Transverse colon (tissue), 4 donors: ENCODE measurements around the gene CFAP46. TPM values are rescaled to one million over a fixed set of nuclear protein-coding genes. Genes with fewer than 3 reads are reported as not detected.

Experiments
- DNase-seq: peaks from one replicate; pipeline ENCODE4 v3.0.0-alpha.2; 2019
- H3K27ac ChIP-seq, 4 donors: fragments of 200-600 bp; sonication (generic); 2 replicates each; pipeline ENCODE4 v1.5.1; 2016 to 2018; ENCODE audit warnings: inconsistent platforms in 4 of 4
- H3K27me3 ChIP-seq: fragments of 200-600 bp; sonication (generic); 2 replicates; pipeline ENCODE4 v1.5.1; 2017; ENCODE audit warnings: inconsistent platforms
- H3K36me3 ChIP-seq, 4 donors: fragments of 200-600 bp; sonication (generic); 2 replicates each; pipeline ENCODE4 v1.5.1; 2017 to 2019; ENCODE audit warnings: inconsistent platforms in 4 of 4
- H3K4me1 ChIP-seq, 4 donors: fragments of 200-600 bp; sonication (generic); 2 replicates each; pipeline ENCODE4 v1.5.1; 2017 to 2020; ENCODE audit warnings: inconsistent platforms in 4 of 4
- H3K4me3 ChIP-seq, 4 donors: fragments of 200-600 bp; sonication (generic); 1 replicate in 1 of 4; 2 replicates in 3 of 4; pipeline versions ENCODE4 v1.5.1 to v1.6.1; 2017 to 2019; ENCODE audit warnings: inconsistent platforms in 4 of 4
- H3K9me3 ChIP-seq, 2 donors: fragments of 200-600 bp; sonication (generic); 2 replicates each; pipeline ENCODE4 v1.5.1; 2017 to 2019; ENCODE audit warnings: inconsistent platforms in 2 of 2
- EP300 ChIP-seq: sonication (generic); formaldehyde crosslinking; IDR thresholded peaks from one replicate; pipeline ENCODE4 v1.6.1; 2017; ENCODE audit warnings: antibody characterized with exemption, low read depth
- POLR2A ChIP-seq: fragments of 450-650 bp; IDR thresholded peaks from one replicate; pipeline ENCODE4 v1.6.1; 2016; ENCODE audit warnings: antibody characterized with exemption, mild to moderate bottlenecking, moderate library complexity
- POLR2AphosphoS5 ChIP-seq, 3 donors: sonication (generic); formaldehyde crosslinking; IDR thresholded peaks; one replicate each; pipeline ENCODE4 v1.6.1; 2016; ENCODE audit warnings: antibody characterized with exemption in 3 of 3
- WGBS, 2 donors: methylation state at CpG; one replicate each; pipeline ENCODE4 v1.1.5; 2018; ENCODE audit warnings: low coverage in 1 of 2; 5-methylcytosine and 5-hydroxymethylcytosine counted together
- in situ Hi-C, 4 donors: fragments of 200-750 bp; cut with MboI; loops; one replicate each; pipeline versions ENCODE4 v1.15.0 to v1.15.1; 2017; ENCODE audit warnings: low sequenced_read_pairs in 3 of 4, low pct_ligation_motif_present in 1 of 4, low pct_unique_long_range_greater_than_20kb in 1 of 4
- intact Hi-C: fragments of 100-400 bp; cut with DNase I; formaldehyde crosslinking; loops from one replicate; pipeline ENCODE4 v1.15.1; 2023; ENCODE audit warnings: low total_unique reads
- total RNA-seq, 4 donors: library from RNA; depleted of rRNA; stranded (reverse); fragments of >200 nt; gene quantifications; one replicate each; pipeline ENCODE4 v1.1.0, GENCODE V29; 2016
- TF ChIP-seq, protein P1 (sequence below), 5 experiments: fragments of 200-600 bp in 3 of 5; fragments of 450-650 bp in 2 of 5; sonication (generic) in 3 of 5; IDR thresholded peaks; 1 replicate in 2 of 5; 2 replicates in 3 of 5; pipeline ENCODE4 v1.5.1; 2016 to 2017; ENCODE audit warnings: antibody characterized with exemption in 5 of 5, inconsistent platforms in 3 of 5, mild to moderate bottlenecking in 2 of 5, moderate library complexity in 1 of 5

CFAP46 gene
- total RNA-seq, 4 donors from 2014 or later, result not detected

DNA sequence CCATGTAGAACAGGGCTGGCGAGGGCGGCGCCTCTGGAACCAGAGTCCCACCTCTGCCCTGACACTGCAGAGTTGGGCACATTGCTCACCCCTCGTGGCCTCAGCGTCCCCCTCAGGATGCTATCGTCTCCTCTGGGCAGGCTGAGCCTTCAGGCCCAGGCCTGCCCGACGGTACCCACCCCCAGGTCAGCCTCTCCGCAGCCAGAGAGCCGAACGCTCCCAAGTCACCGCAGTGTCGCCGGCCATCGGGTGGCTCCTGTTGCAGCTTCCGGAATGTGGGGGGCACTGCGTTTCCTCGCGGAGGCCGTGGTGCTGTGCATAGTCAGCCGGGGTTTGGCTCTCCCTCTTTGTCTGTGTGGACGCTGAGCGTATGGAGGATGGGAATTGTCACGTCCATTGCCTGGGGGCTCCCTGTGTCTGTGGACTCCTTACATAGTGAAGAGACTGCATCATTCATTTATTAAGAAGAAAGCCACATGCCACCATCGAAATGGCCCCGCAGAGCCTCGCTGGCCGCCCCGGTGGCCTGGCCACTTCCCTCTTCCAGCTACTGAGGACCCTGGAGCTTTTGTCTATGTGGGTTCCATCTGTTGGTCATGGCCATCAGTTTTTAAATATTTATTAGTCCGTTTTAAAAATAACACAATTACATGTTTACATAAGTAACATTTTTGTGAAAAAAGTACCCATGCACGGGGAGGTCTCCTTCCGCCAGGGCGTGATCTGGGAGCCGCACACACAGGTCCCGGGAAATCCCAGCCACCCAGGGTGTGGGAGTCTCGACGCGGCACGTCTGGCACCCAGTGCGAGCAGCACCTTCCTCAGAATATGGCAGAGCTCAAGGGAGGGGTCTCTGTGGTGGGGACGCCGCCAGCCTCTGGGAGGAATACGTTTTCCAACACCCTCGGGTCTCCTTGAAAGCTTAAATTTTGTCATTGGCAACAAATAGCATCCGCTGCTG, 172.0 kb downstream of the CFAP46 start:
- no peak for TF ChIP-seq EP300
- TF ChIP-seq, protein P1, sequence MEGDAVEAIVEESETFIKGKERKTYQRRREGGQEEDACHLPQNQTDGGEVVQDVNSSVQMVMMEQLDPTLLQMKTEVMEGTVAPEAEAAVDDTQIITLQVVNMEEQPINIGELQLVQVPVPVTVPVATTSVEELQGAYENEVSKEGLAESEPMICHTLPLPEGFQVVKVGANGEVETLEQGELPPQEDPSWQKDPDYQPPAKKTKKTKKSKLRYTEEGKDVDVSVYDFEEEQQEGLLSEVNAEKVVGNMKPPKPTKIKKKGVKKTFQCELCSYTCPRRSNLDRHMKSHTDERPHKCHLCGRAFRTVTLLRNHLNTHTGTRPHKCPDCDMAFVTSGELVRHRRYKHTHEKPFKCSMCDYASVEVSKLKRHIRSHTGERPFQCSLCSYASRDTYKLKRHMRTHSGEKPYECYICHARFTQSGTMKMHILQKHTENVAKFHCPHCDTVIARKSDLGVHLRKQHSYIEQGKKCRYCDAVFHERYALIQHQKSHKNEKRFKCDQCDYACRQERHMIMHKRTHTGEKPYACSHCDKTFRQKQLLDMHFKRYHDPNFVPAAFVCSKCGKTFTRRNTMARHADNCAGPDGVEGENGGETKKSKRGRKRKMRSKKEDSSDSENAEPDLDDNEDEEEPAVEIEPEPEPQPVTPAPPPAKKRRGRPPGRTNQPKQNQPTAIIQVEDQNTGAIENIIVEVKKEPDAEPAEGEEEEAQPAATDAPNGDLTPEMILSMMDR (IDR thresholded peaks at IDR 0.05), result no peak
- H3K4me3 ChIP-seq, result no peak overlapping the region
- H3K27ac ChIP-seq, result no peak overlapping the region
- H3K4me1 ChIP-seq, result peaks cover 0 to 11% (median 4%) of the 10 kb centered on the region in 4 donors
- in situ Hi-C loops (no loop called here), intact Hi-C loops (no loop called here)
- no peaks in the 10 kb centered on the region for H3K27me3 ChIP-seq
- H3K36me3 ChIP-seq, result no peaks in the 10 kb centered on the region
- H3K9me3 ChIP-seq, result no peaks in the 10 kb centered on the region
- WGBS, 2 donors, result 94% methylated on average over 45 of the region's 45 CpGs; no CpG with 5 or more reads in 1 of the 2 donors
- no peak for DNase-seq

DNA sequence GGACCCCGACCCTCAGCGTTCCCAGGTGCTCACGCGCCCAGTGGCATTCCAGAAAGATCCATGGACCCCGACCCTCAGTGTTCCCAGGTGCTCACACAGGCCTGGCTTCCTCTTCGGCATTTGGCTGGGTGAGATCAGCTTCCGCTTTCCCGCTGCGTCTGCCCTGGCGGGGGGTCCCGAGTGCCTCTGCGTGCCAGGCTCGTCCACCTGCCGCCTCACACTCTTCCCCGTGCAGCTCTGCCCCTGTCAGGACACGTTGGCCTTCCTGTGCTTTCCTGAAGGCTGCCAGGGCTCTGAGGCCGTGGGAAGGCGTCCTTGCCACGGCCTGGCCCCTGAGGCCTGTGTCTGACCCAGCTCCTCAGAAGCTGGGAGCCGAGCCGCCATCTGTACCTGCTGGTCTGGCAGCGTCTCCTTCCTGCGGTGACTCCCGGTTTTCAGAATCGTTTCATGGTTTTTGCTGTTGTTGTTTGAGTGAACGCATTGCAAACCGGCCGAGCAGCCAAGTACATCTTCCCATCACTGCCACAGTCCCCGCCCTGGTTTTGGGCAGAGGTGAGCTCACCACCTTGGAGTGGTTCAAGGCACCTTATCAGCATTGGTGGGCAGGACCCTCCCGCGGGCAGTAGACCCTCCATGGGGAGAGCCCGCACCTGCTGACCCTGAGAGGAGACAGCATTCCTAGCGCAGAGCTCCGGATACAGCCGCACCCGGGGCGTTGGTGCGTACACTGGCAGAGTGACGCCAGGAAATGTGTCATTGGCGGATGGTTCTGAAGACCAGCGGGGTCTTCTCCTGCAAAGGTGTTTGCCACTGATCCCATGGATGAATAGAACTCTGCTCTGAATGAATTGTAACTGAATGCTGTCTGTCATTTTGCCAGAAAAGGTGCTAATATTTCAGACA, 173.8 kb downstream of the CFAP46 start:
- intact Hi-C loops, result no loop called here
- no peak for TF ChIP-seq POLR2AphosphoS5 (IDR thresholded peaks at IDR 0.05)
- TF ChIP-seq POLR2A, result no peak
- TF ChIP-seq EP300, result no peak
- TF ChIP-seq, protein P1 (IDR thresholded peaks at IDR 0.05), result no peak
- Histone ChIP-seq H3K27me3 (no peaks in the 10 kb centered on the region), H3K36me3 (no peaks in the 10 kb centered on the region), H3K27ac (no peak overlapping the region), H3K4me3 (no peak overlapping the region), H3K4me1 (peaks cover 0 to under 1% (median 0%) of the 10 kb centered on the region in 4 donors), H3K9me3 (no peaks in the 10 kb centered on the region)
- WGBS, 2 donors, result 96 to 100% methylated on average over 7 to 41 of the region's 41 CpGs
- DNase-seq, result no peak
- in situ Hi-C loops, result no loop called here

- Histone ChIP-seq H3K9me3 (no peaks in the 10 kb centered on the region), H3K36me3 (no peaks in the 10 kb centered on the region), H3K4me3 (no peak overlapping the region), H3K4me1 (no peaks in the 10 kb centered on the region), H3K27me3 (no peaks in the 10 kb centered on the region), H3K27ac (no peak overlapping the region)
- intact Hi-C loops, result no loop called here
- no peak for TF ChIP-seq POLR2AphosphoS5 (IDR thresholded peaks at IDR 0.05)
- no peak for TF ChIP-seq EP300
- TF ChIP-seq POLR2A, result no peak
- TF ChIP-seq, protein P1 (IDR thresholded peaks at IDR 0.05), result no peak
- in situ Hi-C loops, result no loop called here
- DNase-seq, result no peak
- 92% methylated on average over 13 of the region's 13 CpGs; no CpG with 5 or more reads in 1 of the 2 donors for WGBS, 2 donors
These were observed 176.1 kb downstream of the CFAP46 start for GRCh38 chr10:132766291-132766690.

GRCh38 chr10:132765435-132765834, 176.9 kb downstream of the CFAP46 start:
- no peaks in the 10 kb centered on the region for H3K4me1 ChIP-seq
- H3K36me3 ChIP-seq, result no peaks in the 10 kb centered on the region
- TF ChIP-seq POLR2A (no peak), EP300 (no peak), POLR2AphosphoS5 (IDR thresholded peaks at IDR 0.05) (no peak)
- TF ChIP-seq, protein P1 (IDR thresholded peaks at IDR 0.05), result no peak
- in situ Hi-C loops (no loop called here), intact Hi-C loops (no loop called here)
- no peak for DNase-seq
- no peaks in the 10 kb centered on the region for H3K9me3 ChIP-seq
- no peaks in the 10 kb centered on the region for H3K27me3 ChIP-seq
- whole genome bisulfite sequencing, 2 donors, result 93% methylated on average over 11 of the region's 11 CpGs; no CpG with 5 or more reads in 1 of the 2 donors
- no peak overlapping the region for H3K27ac ChIP-seq
- no peak overlapping the region for H3K4me3 ChIP-seq
